Activated naive CD4-positive, alpha-beta T cell treated with anti-CD3 and anti-CD28 coated beads, Interleukin-2, amount 10 ng/mL, durations not matched to agents 5 hours and 36 hours (primary cell): ENCODE measurements around the gene CHP1. TPM values are rescaled to one million over a fixed set of nuclear protein-coding genes. Genes with fewer than 3 reads are reported as not detected.

Source experiments
- total RNA-seq, 2 experiments: library from RNA; stranded (reverse); gene quantifications; one replicate each; pipeline ENCODE4 v1.2.3, GENCODE V29; 2021

CHP1 gene
- 10 to 100 TPM; 65.9 to 72.7 TPM for total RNA-seq

DNA sequence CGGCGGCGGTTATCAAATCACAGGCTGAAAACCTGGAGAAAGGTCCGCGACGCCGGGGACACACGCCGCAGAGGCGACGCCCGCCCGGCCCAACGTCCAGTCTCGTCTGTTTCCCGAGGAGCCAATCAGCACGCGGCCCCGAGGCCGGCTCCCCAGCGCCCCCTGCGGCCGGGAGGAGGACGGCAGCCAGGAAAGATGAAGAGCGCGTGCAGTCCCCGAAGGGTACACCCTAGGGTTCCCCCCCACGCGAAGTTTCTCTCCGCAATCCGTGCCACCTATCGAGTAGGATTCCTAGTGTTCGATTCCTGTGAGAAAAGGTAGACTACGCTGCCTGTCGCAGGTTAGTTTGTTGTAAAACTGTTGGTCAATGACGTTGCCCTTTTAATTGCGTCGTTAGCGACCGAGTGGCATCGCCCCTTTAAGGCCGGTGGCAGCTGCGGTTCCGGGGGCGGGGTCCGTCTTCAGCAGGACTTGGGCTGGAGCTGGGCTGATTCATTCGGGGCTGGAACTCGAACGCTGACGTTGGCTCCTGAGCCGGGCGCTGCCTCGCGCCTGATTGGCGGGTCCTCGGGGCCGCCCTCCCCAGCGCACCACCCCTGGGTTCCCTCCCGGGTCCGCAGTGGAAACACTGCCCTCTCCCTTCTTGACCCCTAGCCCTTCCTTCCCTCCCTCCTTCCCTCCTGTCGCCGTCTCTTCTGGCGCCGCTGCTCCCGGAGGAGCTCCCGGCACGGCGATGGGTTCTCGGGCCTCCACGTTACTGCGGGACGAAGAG lies at the start of gene CHP1, which contains the start of gene EXD1:
TSS of gene CHP1 (plus strand) at position 619 of the 772 bp plus-strand sequence. CDS start at position 734, 115 bp downstream.
TSS of gene EXD1 (minus strand) at position 108 of the 772 bp plus-strand sequence. CDS start 4,182 bp downstream, outside the sequence.

Other genes with a start within 250 kb of the CHP1 start
- gene INO80, start 115.0 kb upstream of the CHP1 start, total RNA-seq: 10 to 100 TPM; 21.5 to 22.2 TPM
- not detected for gene EXD1, start 511 bp upstream of the CHP1 start, total RNA-seq
- gene OIP5, start 101.3 kb downstream of the CHP1 start, total RNA-seq: 10 to 100 TPM; 12.8 to 13.3 TPM
- gene NUSAP1, start 101.6 kb downstream of the CHP1 start, total RNA-seq: 100 to 1,000 TPM; 205 to 210 TPM
- 10 to 100 TPM; 10.8 to 13.2 TPM for gene NDUFAF1, start 171.2 kb downstream of the CHP1 start, total RNA-seq
- 10 to 100 TPM; 36.6 to 40.0 TPM for gene RTF1, start 185.8 kb downstream of the CHP1 start, total RNA-seq